Brain microvascular endothelial cell (primary cell): ENCODE measurements around the gene NKX2-1.
A peak's percentile ranks its signal among the peaks of the same experiment; 100 is the strongest.

ENCODE experiments used
- DNase-seq: peaks from one replicate; pipeline ENCODE4 v3.0.0-alpha.2; 2020
- H3K27ac ChIP-seq: fragments of 250-450 bp; sonication (Bioruptor Pico); 2 replicates; pipeline ENCODE4 v1.5.1; 2020; ENCODE audit warnings: mild to moderate bottlenecking, moderate library complexity
- H3K27me3 ChIP-seq: fragments of 250-450 bp; sonication (Bioruptor Pico); replicated peaks from 2 replicates; pipeline ENCODE4 v1.5.1; 2020; ENCODE audit warnings: mild to moderate bottlenecking
- H3K36me3 ChIP-seq: fragments of 250-450 bp; sonication (Bioruptor Pico); replicated peaks from 2 replicates; pipeline ENCODE4 v1.5.1; 2020; ENCODE audit warnings: mild to moderate bottlenecking
- H3K4me3 ChIP-seq: 2 replicates; pipeline ENCODE4 v1.5.1; 2011; ENCODE audit warnings: low read depth, mild to moderate bottlenecking, control low read depth, low read length, moderate library complexity
- CTCF ChIP-seq: IDR thresholded peaks from 2 replicates; pipeline ENCODE4 v1.5.1; 2011; ENCODE audit warnings: low read depth, mild to moderate bottlenecking, moderate library complexity, low read length, control low read depth, inconsistent platforms; ENCODE audit errors: missing control alignments
- in situ Hi-C: cut with HindIII; loops from 2 replicates; pipeline ENCODE4 v1.10.0; 2017; ENCODE audit warnings: low sequenced_read_pairs, low pct_ligation_motif_present

Gene NKX2-1

GRCh38 chr14:36507847-36508417, 12.1 kb downstream of the NKX2-1 start:
- H3K27me3 ChIP-seq = peaks cover 87% of the 10 kb centered on the region
- H3K27ac ChIP-seq = no peak overlapping the region
- TF ChIP-seq CTCF = no peak
- H3K4me3 ChIP-seq = no peak overlapping the region
- no peaks in the 10 kb centered on the region for H3K36me3 ChIP-seq
- DNase-seq = no peak
- in situ Hi-C loops = no loop called here

GRCh38 chr14:36506732-36507614, 13.1 kb downstream of the NKX2-1 start:
- H3K4me3 ChIP-seq = no peak overlapping the region
- no peak overlapping the region for H3K27ac ChIP-seq
- no peaks in the 10 kb centered on the region for H3K36me3 ChIP-seq
- peaks cover 84% of the 10 kb centered on the region for H3K27me3 ChIP-seq
- in situ Hi-C loops = no loop called here
- no peak for TF ChIP-seq CTCF
- DNase-seq = no peak

GRCh38 chr14:36505892-36506731, 13.9 kb downstream of the NKX2-1 start:
- H3K36me3 ChIP-seq = no peaks in the 10 kb centered on the region
- H3K4me3 ChIP-seq = no peak overlapping the region
- no peak overlapping the region for H3K27ac ChIP-seq
- DNase-seq = no peak
- in situ Hi-C loops = no loop called here
- H3K27me3 ChIP-seq = peaks cover 85% of the 10 kb centered on the region
- peak; percentile 8 for TF ChIP-seq CTCF

- DNase-seq = no peak
- TF ChIP-seq CTCF = no peak
- Histone ChIP-seq H3K4me3 (no peak overlapping the region), H3K27ac (no peak overlapping the region), H3K27me3 (peaks cover 80% of the 10 kb centered on the region), H3K36me3 (no peaks in the 10 kb centered on the region)
- in situ Hi-C loops = no loop called here
These were observed 14.7 kb downstream of the NKX2-1 start for GRCh38 chr14:36505181-36505815.

GRCh38 chr14:36504771-36505175, 15.3 kb downstream of the NKX2-1 start:
- in situ Hi-C loops = no loop called here

More at GRCh38 chr14:36504771-36505175, 15.3 kb downstream of the NKX2-1 start:
- no peak overlapping the region for H3K4me3 ChIP-seq
- no peak for TF ChIP-seq CTCF
- no peak for DNase-seq
- H3K36me3 ChIP-seq = no peaks in the 10 kb centered on the region
- H3K27me3 ChIP-seq = peaks cover 75% of the 10 kb centered on the region
- no peak overlapping the region for H3K27ac ChIP-seq
